C1 segment of cervical spinal cord (tissue), 14 donors: ENCODE results near the gene EIF4ENIF1.
"Not testable (repeated sequence)": the region's sequence is repeated elsewhere in the genome, so short reads cannot be mapped to it uniquely, and the experiment has no call there.

Experiments used
- DNase-seq, 14 donors: peaks; one replicate each; lab custom pipeline; 2025; lab: John Stamatoyannopoulos, UW

Gene EIF4ENIF1

GRCh38 chr22:31492151-31492550 is 2.5 kb upstream of the EIF4ENIF1 start:
- no peak for DNase-seq

- DNase-seq: no peak
These were observed 1.7 kb upstream of the EIF4ENIF1 start for GRCh38 chr22:31491218-31491962.

- peak in 13 of 14 donors; percentile 6 to 75 (median 46) for DNase-seq
These were observed 869 bp upstream of the EIF4ENIF1 start for GRCh38 chr22:31490496-31490925.

GRCh38 chr22:31488988-31489617 is 539 bp downstream of the EIF4ENIF1 start:
- peak in 7 of 14 donors; percentile 18 to 42 (median 34) for DNase-seq

- no peak for DNase-seq
These were observed 1.2 kb downstream of the EIF4ENIF1 start for GRCh38 chr22:31488346-31488883.

- no peak for DNase-seq
These were observed 2.7 kb downstream of the EIF4ENIF1 start for GRCh38 chr22:31486951-31487350.

- DNase-seq: not testable (repeated sequence)
These were observed 3.3 kb downstream of the EIF4ENIF1 start for GRCh38 chr22:31486369-31486768.

GRCh38 chr22:31482470-31482869 is 7.2 kb downstream of the EIF4ENIF1 start:
- not testable (repeated sequence) for DNase-seq

GRCh38 chr22:31481129-31481528 is 8.5 kb downstream of the EIF4ENIF1 start:
- no peak for DNase-seq

- no peak for DNase-seq
These were observed 12.3 kb downstream of the EIF4ENIF1 start for GRCh38 chr22:31477329-31477728.

GRCh38 chr22:31475800-31476199 is 13.8 kb downstream of the EIF4ENIF1 start:
- DNase-seq: no peak

- no peak for DNase-seq
These were observed 14.9 kb downstream of the EIF4ENIF1 start for GRCh38 chr22:31474743-31475142.

- DNase-seq: no peak
These were observed 24.3 kb downstream of the EIF4ENIF1 start for GRCh38 chr22:31465307-31465706.

GRCh38 chr22:31461699-31462098 is 27.9 kb downstream of the EIF4ENIF1 start:
- no peak for DNase-seq

- DNase-seq: no peak
These were observed 37.7 kb downstream of the EIF4ENIF1 start for GRCh38 chr22:31451709-31452571.

- no peak for DNase-seq
These were observed 40.1 kb downstream of the EIF4ENIF1 start for GRCh38 chr22:31449506-31449905.

- no peak for DNase-seq
These were observed 41.3 kb downstream of the EIF4ENIF1 start for GRCh38 chr22:31448382-31448781.

- no peak for DNase-seq
These were observed 42.3 kb downstream of the EIF4ENIF1 start for GRCh38 chr22:31447337-31447736.

- DNase-seq: no peak
These were observed 42.9 kb downstream of the EIF4ENIF1 start for GRCh38 chr22:31446767-31447166.

- no peak for DNase-seq
These were observed 43.4 kb downstream of the EIF4ENIF1 start for GRCh38 chr22:31446208-31446607.

GRCh38 chr22:31445642-31446041 is 44.0 kb downstream of the EIF4ENIF1 start:
- no peak for DNase-seq

- DNase-seq: no peak
These were observed 46.1 kb downstream of the EIF4ENIF1 start for GRCh38 chr22:31443516-31443915.
